GM21529 (cell line): Measurements from ENCODE around the gene DMTF1.
"Not testable (repeated sequence)": the region's sequence is repeated elsewhere in the genome, so short reads cannot be mapped to it uniquely, and the experiment has no call there.

ENCODE experiments used
- ATAC-seq: cut with Tn5 transposase; IDR thresholded peaks from one replicate; pipeline ENCODE4 v1.9.1; 2021; ENCODE audit not compliant: unreplicated experiment

Gene DMTF1, protein sequence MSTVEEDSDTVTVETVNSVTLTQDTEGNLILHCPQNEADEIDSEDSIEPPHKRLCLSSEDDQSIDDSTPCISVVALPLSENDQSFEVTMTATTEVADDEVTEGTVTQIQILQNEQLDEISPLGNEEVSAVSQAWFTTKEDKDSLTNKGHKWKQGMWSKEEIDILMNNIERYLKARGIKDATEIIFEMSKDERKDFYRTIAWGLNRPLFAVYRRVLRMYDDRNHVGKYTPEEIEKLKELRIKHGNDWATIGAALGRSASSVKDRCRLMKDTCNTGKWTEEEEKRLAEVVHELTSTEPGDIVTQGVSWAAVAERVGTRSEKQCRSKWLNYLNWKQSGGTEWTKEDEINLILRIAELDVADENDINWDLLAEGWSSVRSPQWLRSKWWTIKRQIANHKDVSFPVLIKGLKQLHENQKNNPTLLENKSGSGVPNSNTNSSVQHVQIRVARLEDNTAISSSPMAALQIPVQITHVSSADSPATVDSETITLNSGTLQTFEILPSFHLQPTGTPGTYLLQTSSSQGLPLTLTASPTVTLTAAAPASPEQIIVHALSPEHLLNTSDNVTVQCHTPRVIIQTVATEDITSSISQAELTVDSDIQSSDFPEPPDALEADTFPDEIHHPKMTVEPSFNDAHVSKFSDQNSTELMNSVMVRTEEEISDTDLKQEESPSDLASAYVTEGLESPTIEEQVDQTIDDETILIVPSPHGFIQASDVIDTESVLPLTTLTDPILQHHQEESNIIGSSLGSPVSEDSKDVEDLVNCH

DNA sequence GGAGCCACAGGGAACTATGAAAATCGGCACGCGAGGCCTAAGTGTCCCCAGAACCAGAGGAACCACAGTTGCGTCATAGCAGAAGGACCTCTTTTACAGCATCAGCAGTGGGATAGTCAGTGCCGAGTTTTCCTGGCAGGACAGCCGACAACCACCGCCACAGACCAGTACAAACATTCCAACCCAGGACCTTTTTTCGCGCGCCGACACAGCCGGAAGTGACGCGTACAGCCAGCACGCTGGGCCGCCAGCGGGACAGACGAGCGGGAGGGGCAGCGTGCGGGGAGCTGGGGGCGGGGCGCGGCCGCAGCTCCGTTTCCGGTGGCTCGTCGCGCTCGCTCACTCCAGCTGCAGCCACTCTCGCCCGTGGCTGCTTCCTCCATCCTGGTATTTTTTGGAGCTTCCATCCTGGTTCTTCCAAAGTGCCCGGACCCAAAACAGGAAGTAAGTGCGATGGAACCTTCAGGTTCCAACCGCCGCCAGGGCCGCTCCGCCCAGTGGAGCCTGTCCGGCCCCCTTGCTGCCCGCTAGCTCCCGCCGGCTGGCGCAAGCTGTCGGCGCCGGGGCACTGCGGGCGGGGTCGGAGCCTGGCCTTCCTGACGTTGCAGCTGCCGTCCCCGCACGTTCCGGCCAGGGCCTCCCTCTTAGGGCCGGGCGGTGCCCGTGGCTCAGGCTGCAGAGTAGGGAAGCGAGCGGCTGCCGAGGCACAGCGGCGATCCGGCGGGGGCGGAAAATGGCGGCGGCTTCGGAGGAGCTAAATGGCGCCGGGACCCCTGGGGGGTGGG lies at the start of gene DMTF1:
TSS of gene DMTF1 (plus strand) at position 342 of the 785 bp plus-strand sequence. CDS start 12,489 bp downstream, outside the sequence.
- ATAC-seq, result peak; percentile 80

DNA sequence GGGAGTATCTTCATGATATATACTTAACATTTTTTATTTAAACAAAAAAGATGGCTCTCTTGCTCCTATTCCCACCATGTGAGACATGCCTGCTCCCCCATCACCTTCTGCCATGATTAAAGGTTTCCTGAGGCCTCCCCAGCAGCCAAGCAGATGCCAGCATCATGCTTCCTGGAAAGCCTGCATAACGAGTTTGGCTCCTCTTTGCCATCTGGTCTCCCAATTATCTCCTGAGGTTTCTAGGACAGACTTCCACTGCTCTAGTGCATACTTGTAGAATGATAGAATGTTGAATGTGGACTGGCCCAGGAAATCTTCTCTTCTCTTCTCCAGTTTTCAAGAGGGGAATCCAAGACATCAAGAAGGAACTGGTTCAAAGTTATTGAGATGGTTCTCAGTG lies 46.9 kb upstream of the DMTF1 start:
- ATAC-seq, result no peak

DNA sequence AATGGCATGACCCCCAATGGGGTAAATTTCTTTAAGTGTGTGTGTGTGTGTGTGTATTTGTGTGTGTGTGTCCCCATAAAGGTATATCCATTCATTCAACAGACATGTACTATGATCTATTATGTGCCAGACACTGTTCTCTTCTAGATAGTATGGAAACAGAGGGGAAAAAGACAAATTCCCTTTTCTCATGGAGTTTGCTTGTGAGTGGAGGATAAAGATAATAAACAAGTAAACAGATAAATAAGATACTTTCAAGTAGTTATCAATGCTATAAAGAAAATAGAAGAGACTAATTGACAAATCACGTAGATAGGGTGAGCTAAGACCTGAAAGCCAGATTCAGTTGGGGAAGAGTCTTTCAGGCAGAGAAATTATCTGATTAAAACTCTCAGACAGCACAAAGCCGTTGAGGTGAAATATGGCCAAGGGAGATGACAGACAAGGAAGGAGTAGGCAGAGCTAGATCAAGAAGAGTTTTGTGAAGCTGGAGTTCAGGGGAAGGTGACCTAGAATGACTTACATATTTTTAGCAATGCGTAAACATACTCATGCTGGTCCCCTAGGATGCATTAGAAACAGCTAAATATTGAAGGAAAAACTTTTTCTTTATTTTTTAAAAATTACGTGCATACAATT lies 45.2 kb upstream of the DMTF1 start:
- no peak for ATAC-seq

DNA sequence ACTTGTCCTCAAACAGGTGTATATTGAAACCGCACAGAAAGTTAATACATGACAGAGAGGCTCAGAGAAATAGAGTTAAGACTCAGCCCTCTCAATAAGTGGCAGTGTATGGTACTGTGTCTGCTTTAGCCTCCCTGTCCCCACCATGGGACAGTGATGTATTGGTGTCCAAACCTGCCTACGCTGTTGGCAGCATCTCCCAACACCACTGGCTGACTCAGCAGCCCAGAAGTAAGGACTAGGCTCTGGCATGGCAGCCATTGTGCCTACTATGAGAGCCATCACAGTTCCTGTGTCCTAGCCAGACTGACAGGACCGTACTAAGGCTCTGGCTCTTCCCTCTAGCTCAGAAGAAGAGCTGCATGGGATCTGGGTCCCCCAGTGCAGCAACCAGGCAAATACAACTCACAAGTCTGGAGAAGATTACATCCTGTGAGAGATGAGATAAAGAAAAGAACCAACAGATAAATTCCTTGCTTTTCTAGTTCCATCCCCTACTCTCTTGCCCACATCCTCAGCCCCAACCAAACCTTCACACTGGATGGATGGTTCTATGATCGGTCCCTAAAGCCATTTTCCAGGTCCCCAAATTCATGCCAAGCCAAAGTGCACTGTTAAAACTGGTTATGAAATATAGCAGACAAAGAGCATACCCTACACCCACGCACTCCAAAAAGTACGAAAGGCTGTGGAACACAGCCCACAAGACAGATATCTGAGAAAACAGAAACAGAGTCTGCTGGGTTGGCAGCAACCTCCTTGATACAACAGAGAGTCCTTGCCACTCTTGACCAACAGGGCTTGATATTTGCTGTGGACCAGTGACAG lies 44.1 kb upstream of the DMTF1 start:
- no peak for ATAC-seq

DNA sequence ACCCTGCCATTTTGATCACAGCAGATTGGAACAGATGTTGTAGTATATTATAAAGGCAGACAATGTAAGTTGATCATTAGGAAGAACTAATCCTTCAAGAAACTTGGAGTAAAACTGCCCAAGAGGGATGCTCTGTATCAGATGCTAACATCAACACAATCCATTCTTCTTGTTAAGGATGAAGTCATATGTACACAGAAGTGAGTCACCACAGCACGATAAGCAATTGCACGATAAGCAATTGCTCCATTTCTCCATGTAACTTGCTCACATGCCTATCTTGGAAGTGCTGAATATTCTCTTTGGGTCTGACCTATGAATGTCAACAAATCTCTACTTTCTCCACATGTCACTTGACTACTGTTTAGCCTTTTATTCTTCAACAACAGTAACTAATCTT lies 41.5 kb upstream of the DMTF1 start:
- no peak for ATAC-seq

DNA sequence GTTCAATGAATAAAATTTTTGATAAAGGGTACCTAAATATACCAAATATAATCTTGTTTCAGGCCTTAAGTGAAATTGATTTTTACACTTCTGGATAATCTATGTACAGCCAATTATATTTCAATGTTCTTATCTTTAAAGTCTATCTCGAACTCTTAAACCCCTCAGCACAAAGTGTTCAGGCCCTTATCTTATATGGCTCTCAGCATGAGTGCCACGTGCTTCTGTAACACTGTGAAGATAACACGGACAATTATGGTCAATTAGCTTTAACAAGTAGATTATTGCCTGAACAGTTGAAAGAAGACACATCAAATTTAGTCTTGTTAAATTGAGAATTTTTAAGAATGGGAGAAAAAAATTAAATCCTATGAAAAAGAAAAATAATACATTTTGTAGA lies 40.4 kb upstream of the DMTF1 start:
- ATAC-seq, result no peak

DNA sequence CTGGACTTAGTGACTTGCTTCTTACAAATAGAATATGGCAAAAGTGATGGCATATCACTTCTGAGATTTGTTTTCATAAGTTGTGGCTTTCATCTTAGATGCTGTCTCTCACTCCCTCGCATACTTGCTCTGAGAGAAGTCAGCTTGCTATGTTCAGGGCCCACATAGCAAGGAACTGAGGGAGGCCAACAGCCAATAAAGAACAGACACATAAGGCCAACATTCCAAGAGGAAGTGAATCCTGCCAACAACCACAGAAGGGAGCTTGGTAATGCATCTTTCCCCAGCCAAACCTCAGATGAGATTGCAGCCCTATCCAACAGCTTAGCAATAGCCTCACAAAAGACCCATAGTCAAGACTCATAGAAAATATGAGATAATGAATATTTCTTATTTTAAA lies 39.2 kb upstream of the DMTF1 start:
- no peak for ATAC-seq

DNA sequence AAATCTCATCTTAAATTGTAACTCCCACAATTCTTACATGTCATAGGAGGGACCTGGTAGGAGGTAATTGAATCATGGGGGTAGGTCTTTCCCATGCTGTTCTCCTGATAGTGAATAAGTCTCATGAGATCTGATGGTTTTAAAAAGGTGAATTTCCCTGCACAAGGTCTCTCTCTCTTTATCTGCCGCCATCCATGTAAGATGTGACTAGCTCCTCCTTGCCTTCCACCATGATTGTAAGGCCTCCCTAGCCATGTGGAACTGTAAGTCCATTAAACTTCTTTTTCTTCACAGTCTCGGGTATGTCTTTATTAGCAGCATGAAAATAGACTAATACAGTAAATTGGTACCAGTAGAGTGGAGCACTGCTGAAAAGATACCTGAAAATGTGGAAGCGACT lies 38.3 kb upstream of the DMTF1 start:
- ATAC-seq, result not testable (repeated sequence)

DNA sequence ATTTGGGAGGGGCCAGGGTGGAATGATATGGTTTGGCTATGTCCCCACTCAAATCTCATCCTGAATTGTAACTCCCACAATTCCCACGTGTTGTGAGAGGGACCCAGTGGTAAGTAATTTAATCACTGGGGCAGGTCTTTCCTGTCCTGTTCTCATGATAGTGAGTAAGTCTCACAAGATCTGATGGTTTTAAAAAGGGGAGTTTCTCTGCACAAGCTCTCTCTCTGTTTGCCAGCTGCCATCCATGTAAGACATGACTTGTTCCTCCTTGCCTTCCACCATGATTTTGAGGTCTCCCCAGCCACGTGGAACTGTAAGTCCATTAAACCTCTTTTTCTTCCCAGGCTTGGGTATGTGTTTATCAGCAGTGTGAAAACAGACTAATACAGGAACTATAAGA lies 36.5 kb upstream of the DMTF1 start:
- ATAC-seq, result not testable (repeated sequence)

DNA sequence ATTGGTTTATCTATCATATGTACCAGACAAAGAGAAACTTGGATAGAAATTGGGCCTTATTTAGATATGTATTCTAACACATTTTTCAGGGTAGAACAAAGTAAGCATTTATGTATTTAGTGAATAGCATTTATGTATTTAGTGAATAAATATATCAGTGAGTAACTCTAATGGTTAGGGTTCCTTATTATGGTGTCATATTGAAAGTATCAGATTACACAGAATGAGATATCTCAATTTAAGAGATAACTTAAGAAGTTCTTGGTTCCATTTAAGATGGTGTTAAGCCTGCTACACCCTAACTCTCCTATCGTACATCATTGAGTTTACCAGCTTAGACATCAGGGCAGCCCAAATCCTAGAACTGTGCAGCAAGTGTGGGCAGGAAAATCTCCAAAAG lies 35.9 kb upstream of the DMTF1 start:
- ATAC-seq, result peak; percentile 73

DNA sequence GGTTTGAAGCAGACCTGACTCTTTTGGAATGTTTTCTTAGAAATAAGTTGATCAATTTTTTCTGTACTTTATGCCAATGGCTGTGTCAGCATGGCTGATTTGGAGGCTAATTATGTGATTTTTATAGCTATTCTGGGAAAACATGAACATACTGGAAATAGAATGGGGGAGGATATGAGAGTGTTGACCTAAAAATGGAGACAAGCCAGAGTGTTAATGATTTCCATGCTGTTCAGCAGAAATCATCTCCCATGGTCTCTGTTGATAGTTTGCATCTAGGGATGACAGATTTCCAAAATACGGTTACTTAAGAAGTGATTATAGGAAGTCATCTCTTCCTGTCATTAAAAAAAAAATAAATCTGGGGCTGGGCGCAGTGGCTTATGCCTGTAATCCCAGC lies 32.7 kb upstream of the DMTF1 start:
- ATAC-seq, result no peak

DNA sequence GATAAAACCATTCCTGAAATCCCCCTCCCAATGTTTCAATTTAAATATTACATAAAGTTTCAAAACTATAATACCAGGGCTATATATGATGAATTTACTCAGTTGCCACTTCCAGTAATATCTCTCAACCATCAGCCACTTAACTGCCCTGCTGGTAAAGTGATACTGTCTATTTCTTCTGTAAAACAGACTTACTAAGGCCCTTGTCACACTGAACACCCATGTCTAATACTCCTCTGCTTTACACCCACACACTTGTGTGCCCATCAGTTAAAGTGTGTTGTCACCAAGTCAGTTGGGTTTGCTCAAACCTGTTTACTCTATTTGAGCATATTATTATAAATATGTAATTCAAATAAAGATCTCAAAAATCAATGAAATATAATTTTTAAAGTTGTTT lies 29.1 kb upstream of the DMTF1 start:
- ATAC-seq, result no peak

DNA sequence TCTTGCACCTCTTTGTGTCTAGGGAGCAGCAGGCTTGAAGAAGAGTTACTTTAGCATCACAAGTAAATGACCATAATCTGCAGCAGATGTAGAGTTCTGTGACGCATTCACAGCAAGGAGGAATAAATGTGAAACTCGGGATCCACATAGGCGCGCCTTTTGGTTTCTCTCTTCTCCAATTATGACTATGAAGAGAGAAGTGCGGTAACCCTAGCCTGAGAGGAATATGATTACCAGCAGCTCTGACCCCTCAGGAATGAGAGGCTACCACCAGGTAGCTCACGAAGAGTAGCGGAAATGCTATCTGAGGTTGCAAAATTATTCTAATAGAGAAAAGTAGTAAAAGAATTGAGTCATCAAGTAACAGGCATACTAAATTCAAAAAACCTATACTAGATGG lies 25.2 kb upstream of the DMTF1 start:
- ATAC-seq, result peak; percentile 41

DNA sequence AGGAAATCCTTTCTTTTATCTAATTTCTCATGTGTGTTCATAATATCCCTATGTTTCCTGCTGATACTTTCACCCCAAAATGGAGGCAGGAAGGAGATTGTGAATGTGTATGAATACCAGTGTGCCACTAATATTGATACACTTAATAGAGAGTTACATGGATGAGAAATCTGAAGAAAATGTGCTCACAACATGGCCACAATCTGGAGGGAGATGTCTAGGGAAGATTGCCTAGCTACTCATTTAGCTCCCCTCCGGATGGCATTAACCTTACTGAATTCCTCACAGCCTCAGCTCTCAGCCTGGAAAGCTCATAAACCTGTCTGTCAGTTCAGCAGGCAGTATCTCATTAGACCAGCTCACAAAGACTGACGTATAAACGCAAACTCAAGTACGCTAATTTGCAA lies 23.4 kb upstream of the DMTF1 start:
- ATAC-seq, result no peak

DNA sequence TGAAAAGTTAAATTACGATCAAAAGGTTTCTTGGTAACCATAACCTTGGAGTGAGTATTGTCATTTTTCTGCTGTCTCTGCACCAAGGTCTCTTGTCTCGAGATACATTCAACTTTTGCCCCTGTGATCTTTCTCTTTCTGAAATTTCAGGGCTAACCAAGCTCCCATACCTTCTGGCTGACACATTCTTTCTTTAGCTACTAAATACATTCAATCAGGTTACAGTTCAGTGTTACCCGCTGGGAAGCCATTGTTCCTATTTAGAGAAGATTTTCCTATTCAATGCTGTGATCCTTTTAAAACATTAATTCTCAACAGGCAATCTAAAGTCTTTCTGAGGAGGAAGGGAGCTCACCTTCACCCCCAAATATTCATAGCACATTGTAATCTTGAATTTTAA lies 22.9 kb upstream of the DMTF1 start:
- ATAC-seq, result no peak

DNA sequence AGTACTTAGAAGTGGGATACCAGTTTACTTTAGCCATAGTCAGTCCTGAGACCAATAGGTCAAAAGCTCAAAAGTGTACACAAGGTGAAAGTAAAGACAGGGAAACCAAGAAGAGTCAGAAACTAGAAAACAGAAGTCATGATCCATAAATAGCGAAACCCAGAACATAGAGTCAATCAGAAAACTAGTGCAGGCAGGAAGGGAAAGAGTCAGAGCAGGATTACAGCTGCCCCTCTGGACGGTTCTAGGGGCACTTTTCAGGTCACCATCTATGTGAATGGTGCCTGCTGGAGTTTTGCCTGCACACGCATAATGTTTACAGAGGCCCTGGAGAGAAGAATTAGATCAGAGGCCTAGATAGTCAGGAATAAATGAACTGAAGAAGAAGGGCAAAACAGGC lies 22.4 kb upstream of the DMTF1 start:
- peak; percentile 91 for ATAC-seq

DNA sequence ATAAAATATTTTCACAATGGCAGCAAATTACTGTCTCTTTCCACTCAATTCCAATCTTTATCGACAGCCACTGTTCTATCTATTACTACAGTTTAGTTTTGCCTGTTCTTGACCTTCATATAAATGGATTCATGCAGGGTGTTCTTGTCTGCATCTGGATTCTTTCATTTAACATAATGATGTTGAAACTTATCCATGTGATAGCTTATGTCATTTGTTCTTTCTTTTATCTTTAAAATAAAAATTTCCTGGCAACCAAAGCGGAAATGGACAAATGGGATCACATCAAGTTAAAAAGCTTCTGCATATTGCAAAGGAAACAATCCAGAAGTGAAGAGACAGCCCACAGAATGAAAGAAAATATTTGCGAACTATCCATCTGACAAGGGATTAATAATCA lies 20.5 kb upstream of the DMTF1 start:
- ATAC-seq, result no peak

DNA sequence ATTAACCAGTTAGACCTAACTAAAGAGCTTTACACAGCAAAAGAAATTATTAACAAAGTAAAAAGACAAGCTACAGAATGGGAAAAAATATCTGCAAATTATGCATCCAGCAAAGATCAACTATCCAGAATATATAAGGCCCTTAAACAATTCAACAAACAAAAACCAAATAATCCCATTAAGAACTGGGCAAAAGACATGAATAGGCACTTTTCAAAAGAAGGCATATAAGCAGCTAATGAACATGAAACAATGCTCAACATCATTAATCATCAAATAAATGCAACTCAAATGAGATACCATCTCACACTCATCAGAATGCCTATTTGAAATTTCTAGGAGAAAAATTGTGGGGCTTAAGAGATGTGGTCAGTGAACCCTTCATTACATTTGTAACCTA lies 15.0 kb upstream of the DMTF1 start:
- no peak for ATAC-seq

DNA sequence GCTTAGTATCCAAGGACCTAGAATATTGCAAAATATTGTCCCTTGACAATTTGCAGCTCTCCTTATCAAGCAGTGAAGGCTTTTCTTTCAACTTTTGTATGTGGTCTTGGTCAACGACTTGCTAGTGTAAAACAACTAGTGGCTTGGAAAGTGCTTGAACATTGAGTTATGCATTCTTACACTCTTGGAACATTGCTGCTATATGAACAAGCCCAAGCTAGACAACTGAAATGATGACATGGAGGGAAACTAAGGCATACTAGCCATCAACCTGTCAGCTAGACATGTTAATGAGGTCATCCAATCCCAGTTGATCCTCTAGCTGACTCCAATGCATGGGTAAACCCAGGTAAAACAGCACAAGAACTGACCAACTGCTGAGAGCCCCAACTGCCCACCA lies 12.7 kb upstream of the DMTF1 start:
- no peak for ATAC-seq

DNA sequence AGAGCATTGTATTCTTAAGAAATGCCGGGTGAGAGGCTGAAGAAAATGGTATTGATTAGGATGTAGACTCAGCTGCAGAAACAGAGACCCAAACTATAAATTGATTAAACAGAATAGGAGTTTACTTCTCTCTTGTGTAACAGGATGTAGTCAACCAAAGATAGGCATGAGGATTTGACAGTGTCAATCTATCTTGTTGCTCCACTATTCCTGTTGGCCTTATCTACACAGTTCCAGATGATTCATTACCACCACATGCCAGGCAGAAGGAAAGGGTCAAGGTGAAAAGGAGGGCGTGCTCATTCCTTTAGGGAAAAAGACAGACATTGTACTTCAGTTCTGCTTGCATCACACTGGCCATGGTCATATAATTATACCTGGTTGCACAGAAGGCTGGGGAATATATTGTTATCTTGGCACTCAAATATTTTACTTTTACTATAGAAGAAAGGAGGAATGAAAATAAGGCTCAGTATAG lies 11.9 kb upstream of the DMTF1 start:
- no peak for ATAC-seq
